HUES6 (cell line): ENCODE measurements around the gene LIFR.
"Not testable (repeated sequence)": the region's sequence is repeated elsewhere in the genome, so short reads cannot be mapped to it uniquely, and the experiment has no call there.

Source experiments
- H3K27ac ChIP-seq: 2 replicates; pipeline ENCODE4 v1.7.0; 2013; ENCODE audit warnings: low read depth, mild to moderate bottlenecking, low read length, inconsistent platforms
- H3K27me3 ChIP-seq: 2 replicates; pipeline ENCODE4 v1.6.1; 2013; ENCODE audit warnings: low read length; ENCODE audit not compliant: control insufficient read depth, insufficient read depth
- H3K36me3 ChIP-seq: 2 replicates; pipeline ENCODE4 v1.6.1; 2013; ENCODE audit warnings: low read length; ENCODE audit not compliant: control insufficient read depth, insufficient read depth
- H3K4me1 ChIP-seq: 2 replicates; pipeline ENCODE4 v1.6.1; 2013; ENCODE audit warnings: low read length; ENCODE audit not compliant: control insufficient read depth, insufficient read depth
- H3K4me3 ChIP-seq: 2 replicates; pipeline ENCODE4 v1.5.1; 2013; ENCODE audit warnings: low read depth, low read length
- H3K9ac ChIP-seq: one replicate; pipeline ENCODE4 v1.6.1; 2013; ENCODE audit warnings: mild to moderate bottlenecking, low read length
- H3K9me3 ChIP-seq: 2 replicates; pipeline ENCODE4 v1.6.1; 2013; ENCODE audit warnings: low read depth, low read length; ENCODE audit not compliant: control insufficient read depth, insufficient read depth

The LIFR gene

DNA sequence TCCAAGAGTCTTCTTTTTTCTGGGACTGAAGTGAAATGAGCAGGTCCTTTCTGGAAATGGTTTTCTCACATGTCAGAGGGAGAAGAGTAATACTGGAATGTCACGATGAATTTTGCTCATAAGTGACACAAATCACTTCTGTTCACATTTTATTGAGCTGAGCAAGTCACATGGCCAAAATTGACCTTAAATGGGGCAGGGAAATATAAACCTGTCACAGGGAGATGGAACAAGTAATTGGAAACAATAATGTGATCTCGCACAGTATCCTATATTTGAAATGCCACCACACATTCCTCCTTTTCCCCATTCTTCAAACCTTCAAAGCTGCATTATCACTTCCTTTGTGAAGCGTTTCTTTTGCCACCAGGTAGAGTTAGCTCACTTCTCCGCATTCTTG lies 25.2 kb upstream of the LIFR start:
- no peak overlapping the region for H3K4me3 ChIP-seq
- no peak overlapping the region for H3K27ac ChIP-seq
- H3K9ac ChIP-seq, result no peak overlapping the region
- peaks cover 3% of the 10 kb centered on the region; the same call in 1 of the 2 replicates for H3K4me1 ChIP-seq
- no peaks in the 10 kb centered on the region for H3K27me3 ChIP-seq
- no peaks in the 10 kb centered on the region for H3K9me3 ChIP-seq
- no peaks in the 10 kb centered on the region for H3K36me3 ChIP-seq

DNA sequence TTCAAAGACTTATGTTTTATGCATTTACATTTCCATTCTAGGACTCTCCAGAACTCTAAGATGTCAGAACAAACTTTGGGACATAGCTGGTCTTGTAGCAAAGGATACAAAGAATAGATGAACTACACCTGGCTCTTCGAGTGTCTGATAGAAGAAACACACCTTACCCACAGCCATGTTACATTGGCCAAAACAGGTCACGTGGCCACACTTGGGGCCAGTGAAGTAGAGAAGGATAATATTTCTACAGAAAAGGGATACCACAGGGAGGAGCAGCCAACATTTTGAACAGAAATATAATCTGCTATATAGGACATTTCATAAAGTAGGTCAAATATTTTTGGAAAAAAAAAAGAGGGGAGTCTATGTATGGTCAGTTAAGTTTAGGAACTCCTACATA lies 22.7 kb upstream of the LIFR start:
- no peaks in the 10 kb centered on the region for H3K36me3 ChIP-seq
- no peaks in the 10 kb centered on the region for H3K9me3 ChIP-seq
- H3K4me1 ChIP-seq, result peaks cover 3% of the 10 kb centered on the region; the same call in 1 of the 2 replicates
- no peaks in the 10 kb centered on the region for H3K27me3 ChIP-seq
- no peak overlapping the region for H3K9ac ChIP-seq
- H3K27ac ChIP-seq, result no peak overlapping the region
- no peak overlapping the region for H3K4me3 ChIP-seq

DNA sequence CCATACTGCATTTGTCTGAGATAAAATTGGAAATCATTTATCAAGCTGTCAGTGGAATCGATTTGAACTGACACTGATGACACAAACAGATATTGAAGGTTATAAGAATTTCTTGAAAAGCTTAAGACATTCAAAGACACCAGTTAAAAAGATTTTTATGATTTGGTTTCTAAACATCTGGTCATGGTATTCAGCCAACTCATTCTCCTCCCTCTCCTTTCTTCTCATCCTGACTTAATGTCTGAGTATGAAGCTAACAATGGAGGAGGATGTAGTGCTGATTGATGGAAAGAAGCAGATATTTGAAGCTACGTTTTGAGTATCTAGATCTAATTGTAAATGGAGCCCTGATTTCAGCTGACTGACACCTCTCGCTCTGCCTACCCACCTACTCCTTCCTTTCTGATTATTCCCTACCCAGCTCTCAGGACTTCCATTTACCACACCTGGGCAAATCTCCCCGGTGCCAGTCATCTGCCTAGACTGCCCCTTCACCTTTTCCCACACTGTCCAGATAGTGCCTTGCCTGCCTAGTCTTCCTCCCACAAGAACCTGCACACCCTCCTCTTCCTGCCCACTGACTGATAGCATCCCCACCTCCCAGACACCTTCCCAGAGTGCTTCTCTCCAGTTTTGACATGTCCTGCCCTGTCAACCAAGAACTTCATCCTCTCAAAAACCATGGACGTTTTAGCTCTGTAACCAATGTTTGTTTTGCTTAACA lies 20.7 kb upstream of the LIFR start:
- H3K4me3 ChIP-seq, result no peak overlapping the region
- H3K4me1 ChIP-seq, result no peaks in the 10 kb centered on the region
- no peak overlapping the region for H3K27ac ChIP-seq
- no peak overlapping the region for H3K9ac ChIP-seq
- H3K9me3 ChIP-seq, result no peaks in the 10 kb centered on the region
- H3K27me3 ChIP-seq, result no peaks in the 10 kb centered on the region
- H3K36me3 ChIP-seq, result no peaks in the 10 kb centered on the region

DNA sequence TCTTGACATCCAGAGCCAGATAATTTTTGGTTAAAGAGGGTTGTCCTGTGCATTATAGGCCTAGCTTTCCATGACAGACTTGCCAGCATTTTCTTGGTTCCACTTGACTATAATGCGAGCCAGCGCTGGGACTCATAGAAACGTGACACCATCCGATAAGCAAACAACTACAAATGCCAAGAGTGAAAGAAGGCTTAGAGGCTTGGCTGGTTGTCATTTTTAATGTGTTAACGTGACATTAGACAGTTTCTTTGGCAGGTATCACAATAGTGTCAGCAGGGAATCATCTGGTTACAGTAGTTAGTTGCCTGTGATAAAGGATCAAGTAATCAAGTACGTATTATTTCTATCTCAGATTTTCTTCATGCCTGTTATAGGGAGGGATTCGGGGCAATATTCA lies 20.0 kb upstream of the LIFR start:
- H3K27me3 ChIP-seq, result no peaks in the 10 kb centered on the region
- no peak overlapping the region for H3K27ac ChIP-seq
- no peaks in the 10 kb centered on the region for H3K36me3 ChIP-seq
- H3K9ac ChIP-seq, result no peak overlapping the region
- no peaks in the 10 kb centered on the region for H3K9me3 ChIP-seq
- H3K4me3 ChIP-seq, result no peak overlapping the region
- H3K4me1 ChIP-seq, result no peaks in the 10 kb centered on the region

DNA sequence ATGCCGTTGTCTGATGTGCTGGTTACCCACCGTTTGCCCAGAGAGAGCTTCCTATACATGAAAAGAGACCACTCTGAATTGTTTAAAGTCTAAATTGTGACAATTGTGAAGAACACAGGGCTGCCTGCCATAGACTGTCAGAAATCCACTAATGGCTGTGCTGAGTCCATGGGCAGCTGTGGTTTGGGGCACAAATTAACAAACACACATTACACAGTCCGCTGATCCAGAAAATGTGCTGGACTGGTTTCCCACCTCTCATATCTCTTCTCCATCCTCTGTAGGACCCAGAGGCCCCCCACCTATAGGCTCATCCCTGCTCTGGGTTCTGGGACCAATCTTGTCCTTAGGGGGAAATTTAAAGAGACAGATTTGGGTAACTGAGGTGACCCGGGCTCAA lies 19.0 kb upstream of the LIFR start:
- Histone ChIP-seq H3K9ac (no peak overlapping the region), H3K27ac (no peak overlapping the region), H3K4me3 (no peak overlapping the region), H3K27me3 (no peaks in the 10 kb centered on the region), H3K36me3 (no peaks in the 10 kb centered on the region), H3K9me3 (no peaks in the 10 kb centered on the region), H3K4me1 (no peaks in the 10 kb centered on the region)

DNA sequence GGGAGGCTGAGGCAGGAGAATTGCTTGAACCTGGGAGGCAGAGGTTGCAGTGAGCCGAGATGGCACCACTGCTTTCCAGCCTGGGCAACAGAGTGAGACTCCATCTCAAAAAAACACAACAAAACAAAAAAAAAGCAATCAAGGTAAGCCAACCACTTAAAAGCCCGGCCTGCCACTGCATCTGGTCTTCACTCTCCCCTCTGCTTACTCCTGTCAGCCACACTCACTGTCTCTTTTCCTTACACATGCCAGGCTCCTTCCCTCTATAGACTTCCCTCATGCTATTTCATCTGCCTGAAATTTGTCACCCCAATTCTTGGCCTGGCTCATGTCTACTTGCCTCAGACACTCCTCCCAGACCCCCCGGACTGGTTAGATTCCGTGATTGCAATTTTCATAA lies 17.6 kb upstream of the LIFR start:
- no peaks in the 10 kb centered on the region for H3K36me3 ChIP-seq
- H3K27ac ChIP-seq, result no peak overlapping the region
- no peak overlapping the region for H3K4me3 ChIP-seq

DNA sequence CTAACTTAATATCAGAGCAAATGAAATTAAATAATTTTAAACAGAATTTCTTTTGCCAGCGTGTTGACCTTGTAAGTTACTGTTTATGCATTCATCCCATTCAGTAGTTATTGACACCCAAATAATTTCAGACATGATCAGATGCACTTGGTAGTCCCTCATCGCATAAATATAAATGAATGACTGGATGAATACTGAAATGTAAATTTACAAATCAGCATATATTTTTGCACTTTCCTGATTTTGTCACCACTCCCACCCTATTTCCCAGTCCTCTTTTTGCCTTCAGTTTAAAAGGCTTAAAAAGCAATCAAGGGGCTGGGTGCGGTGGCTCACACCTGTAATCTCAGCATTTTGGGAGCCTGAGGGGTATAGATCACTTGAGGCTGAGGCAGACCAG lies 17.1 kb upstream of the LIFR start:
- Histone ChIP-seq H3K4me1 (no peaks in the 10 kb centered on the region), H3K9me3 (no peaks in the 10 kb centered on the region), H3K4me3 (no peak overlapping the region), H3K9ac (no peak overlapping the region), H3K27me3 (no peaks in the 10 kb centered on the region), H3K36me3 (no peaks in the 10 kb centered on the region), H3K27ac (no peak overlapping the region)

More for the DNA sequence above, 17.6 kb upstream of the LIFR start:
- no peaks in the 10 kb centered on the region for H3K9me3 ChIP-seq
- no peaks in the 10 kb centered on the region for H3K27me3 ChIP-seq
- H3K9ac ChIP-seq, result no peak overlapping the region
- H3K4me1 ChIP-seq, result no peaks in the 10 kb centered on the region

DNA sequence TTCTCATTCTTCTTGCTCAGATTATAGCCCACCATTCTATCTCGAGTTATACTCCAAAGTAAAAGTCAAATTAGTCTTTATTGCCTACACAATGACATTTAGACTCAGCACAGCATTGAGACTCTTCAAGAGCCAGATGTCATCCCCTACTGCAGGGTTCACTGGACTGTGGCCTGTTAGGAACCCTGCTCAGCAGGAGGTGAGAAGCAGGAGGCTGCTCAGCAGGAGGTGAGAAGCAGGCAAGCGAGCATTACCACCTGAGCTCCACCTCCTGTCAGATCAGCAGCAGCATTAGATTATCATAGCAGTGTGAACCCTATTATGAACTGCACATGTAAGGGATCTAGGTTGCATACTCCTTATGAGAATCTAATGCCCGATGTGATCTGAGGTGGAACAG lies 12.7 kb upstream of the LIFR start:
- Histone ChIP-seq H3K9me3 (no peaks in the 10 kb centered on the region), H3K4me1 (no peaks in the 10 kb centered on the region), H3K36me3 (no peaks in the 10 kb centered on the region), H3K27me3 (no peaks in the 10 kb centered on the region), H3K9ac (no peak overlapping the region), H3K27ac (no peak overlapping the region), H3K4me3 (no peak overlapping the region)

DNA sequence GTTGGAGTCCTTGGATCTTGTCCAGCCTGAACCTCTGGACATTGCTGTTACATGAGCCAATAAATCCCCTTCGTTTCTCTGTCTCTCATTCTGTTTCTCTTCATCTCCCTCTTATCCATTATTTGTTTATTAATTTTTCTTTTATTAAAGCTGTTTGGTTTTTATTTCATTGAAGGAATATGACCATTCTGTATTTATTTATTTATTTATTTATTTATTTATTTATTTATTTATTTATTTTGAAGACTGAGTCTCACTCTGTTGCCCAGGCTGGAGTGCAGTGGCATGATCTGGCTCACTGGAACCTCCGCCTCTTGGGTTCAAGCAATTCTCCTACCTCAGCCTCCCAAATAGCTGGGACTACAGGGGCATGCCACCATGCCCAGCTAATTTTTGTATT lies 10.9 kb upstream of the LIFR start:
- H3K27me3 ChIP-seq, H3K9me3 ChIP-seq, H3K4me3 ChIP-seq, H3K4me1 ChIP-seq, H3K27ac ChIP-seq, H3K9ac ChIP-seq, H3K36me3 ChIP-seq: not testable (repeated sequence)

DNA sequence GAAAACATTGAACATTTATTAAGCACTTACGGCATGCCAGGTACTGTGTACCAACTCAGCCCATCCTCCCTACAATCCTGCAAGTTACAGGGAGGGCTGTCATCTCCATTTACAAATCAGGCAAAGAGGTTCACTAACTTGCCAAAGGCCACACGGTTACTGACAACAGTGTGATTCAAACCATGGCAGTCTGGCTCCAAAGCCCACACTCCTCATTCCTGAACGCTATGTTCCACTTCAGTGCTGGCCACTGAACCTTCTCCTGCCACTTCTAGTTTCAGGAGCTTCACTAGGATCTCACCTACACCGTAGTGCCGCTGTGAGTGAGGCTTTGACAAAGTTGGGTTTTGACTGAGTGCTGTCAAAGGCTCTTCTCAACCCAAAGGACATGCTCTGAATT lies 7.2 kb upstream of the LIFR start:
- Histone ChIP-seq H3K27me3 (no peaks in the 10 kb centered on the region), H3K4me3 (no peak overlapping the region), H3K36me3 (no peaks in the 10 kb centered on the region), H3K27ac (no peak overlapping the region), H3K9me3 (no peaks in the 10 kb centered on the region), H3K9ac (no peak overlapping the region), H3K4me1 (no peaks in the 10 kb centered on the region)

DNA sequence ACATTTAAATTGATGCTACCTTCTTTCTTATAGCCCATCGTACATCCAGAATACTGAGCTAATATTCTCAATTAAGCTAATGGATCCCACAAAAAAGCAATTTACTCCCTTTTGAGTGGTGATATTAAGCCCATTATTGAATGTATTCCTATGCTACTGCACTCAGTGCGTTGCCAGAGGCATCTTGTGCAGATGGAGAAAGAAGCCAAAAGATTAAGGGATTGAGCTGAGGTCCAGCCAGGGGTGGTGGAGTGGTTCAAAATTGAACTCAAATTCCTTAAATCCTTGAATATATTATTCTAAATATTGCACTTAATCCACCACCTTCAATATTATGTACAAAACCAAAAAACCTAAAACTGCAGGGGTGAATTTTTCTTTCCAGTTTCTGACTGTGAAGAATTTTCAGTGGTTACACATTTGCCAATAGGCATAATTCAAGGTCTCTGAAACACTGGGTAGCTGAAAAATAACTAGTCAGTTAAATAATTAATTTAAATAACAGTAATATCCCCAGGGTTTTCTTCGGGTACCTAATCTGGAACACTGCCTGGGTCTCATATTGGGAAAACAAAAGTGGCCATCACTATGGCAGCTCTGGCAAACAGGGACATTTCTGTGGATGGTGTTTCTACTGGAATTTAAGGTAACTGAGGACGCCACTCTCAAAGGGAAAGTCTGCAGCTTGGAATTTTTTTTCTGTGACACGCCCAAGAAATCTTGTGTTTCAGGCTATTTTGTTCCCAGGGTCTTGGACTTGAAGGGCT lies 6.2 kb upstream of the LIFR start:
- Histone ChIP-seq H3K27ac (no peak overlapping the region), H3K4me1 (peaks cover 2% of the 10 kb centered on the region; the same call in 1 of the 2 replicates), H3K27me3 (0 out of 2 replicates have a peak, but pooled peaks cover 2% of the 10 kb centered on the region), H3K9ac (no peak overlapping the region), H3K4me3 (no peak overlapping the region), H3K9me3 (no peaks in the 10 kb centered on the region), H3K36me3 (no peaks in the 10 kb centered on the region)
